Stimulated activated CD8-positive, alpha-beta memory T cell treated with anti-CD3 and anti-CD28 coated beads, Interleukin-15, amount 100 ng/mL, for 1 hour (primary cell): ENCODE data around the gene LTBP4.
A peak's percentile ranks its signal among the peaks of the same experiment; 100 is the strongest.
"Not testable (repeated sequence)": the region's sequence is repeated elsewhere in the genome, so short reads cannot be mapped to it uniquely, and the experiment has no call there.

Experiments
- DNase-seq: peaks from one replicate; pipeline ENCODE4 v3.0.0-alpha.2; 2020; ENCODE audit warnings: low read depth

The LTBP4 gene

GRCh38 chr19:40576585-40577451 is 24.4 kb upstream of the LTBP4 start, which contains the start of gene SHKBP1:
Gene SHKBP1 (plus strand): TSS chr19:40576873. CDS start chr19:40576900, 27 bp downstream.
- peak; percentile 88 for DNase-seq

GRCh38 chr19:40578442-40578908 is 22.7 kb upstream of the LTBP4 start:
- DNase-seq, result no peak

GRCh38 chr19:40580619-40581018 is 20.6 kb upstream of the LTBP4 start:
- no peak for DNase-seq

- DNase-seq, result no peak
These were observed 19.6 kb upstream of the LTBP4 start for GRCh38 chr19:40581531-40581930.

- no peak for DNase-seq
These were observed 18.7 kb upstream of the LTBP4 start for GRCh38 chr19:40582467-40582866.

GRCh38 chr19:40583283-40583682 is 17.9 kb upstream of the LTBP4 start:
- no peak for DNase-seq

GRCh38 chr19:40584007-40584406 is 17.2 kb upstream of the LTBP4 start:
- DNase-seq, result no peak

GRCh38 chr19:40585241-40585981 is 15.8 kb upstream of the LTBP4 start:
- DNase-seq, result no peak

GRCh38 chr19:40585982-40586422 is 15.2 kb upstream of the LTBP4 start:
- no peak for DNase-seq

GRCh38 chr19:40586611-40587010 is 14.6 kb upstream of the LTBP4 start:
- no peak for DNase-seq

GRCh38 chr19:40588110-40588854 is 12.9 kb upstream of the LTBP4 start:
- DNase-seq, result no peak

- no peak for DNase-seq
These were observed 12.1 kb upstream of the LTBP4 start for GRCh38 chr19:40588926-40589569.

- no peak for DNase-seq
These were observed 11.4 kb upstream of the LTBP4 start for GRCh38 chr19:40589591-40590429.

GRCh38 chr19:40590464-40591265 is 10.5 kb upstream of the LTBP4 start:
- no peak for DNase-seq

- not testable (repeated sequence) for DNase-seq
These were observed 9.4 kb upstream of the LTBP4 start for GRCh38 chr19:40591724-40592123.

GRCh38 chr19:40592170-40592569 is 9.0 kb upstream of the LTBP4 start:
- DNase-seq, result no peak

GRCh38 chr19:40594255-40594654 is 6.9 kb upstream of the LTBP4 start:
- DNase-seq, result no peak

GRCh38 chr19:40594657-40595091 is 6.5 kb upstream of the LTBP4 start:
- DNase-seq, result no peak

GRCh38 chr19:40596608-40597328 is 4.4 kb upstream of the LTBP4 start:
- no peak for DNase-seq
